SK-N-DZ (cell line): Measurements from ENCODE around the gene RAI2.

ENCODE experiments used
- DNase-seq: peaks from one replicate; pipeline ENCODE4 v3.0.0-alpha.2; 2015; ENCODE audit warnings: low spot score

Gene RAI2

DNA sequence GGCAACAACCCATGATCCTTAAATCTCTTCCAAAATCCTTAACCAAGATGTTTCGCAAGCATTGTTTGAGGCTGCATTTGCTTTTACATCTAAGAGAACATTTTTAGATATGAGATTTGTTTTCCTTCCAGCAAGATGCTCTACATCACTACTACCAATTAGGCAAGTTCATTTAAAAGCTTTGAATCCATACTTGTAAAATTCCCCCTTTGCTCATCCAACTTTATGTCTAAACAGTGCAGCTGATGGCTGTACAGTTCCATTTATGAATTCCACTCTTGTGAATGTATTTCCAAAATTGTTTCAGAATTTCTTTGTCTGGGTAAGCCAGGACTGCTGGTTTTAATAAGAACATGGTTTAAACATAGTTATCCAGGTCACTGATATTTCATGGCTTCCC lies 31.5 kb downstream of the RAI2 start:
- no peak for DNase-seq

DNA sequence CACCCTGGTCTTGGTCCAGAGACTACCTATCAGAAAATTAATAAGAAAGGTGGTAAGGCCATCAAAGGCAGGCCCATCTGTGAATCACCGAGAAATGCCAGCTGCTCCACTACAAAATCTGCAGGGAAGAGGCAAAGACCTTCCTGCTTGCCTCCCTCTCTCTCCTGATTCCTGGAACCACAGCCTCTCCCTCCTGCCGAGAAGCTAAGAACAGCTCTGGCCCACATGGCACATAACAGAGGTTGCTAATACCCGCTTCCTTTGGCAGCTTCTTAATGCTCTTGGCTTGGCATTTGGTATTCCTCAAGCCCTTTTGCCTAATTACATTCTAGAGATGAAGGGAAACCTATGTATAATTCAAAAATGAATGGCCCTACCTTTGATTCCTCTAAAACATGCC lies 32.9 kb downstream of the RAI2 start:
- no peak for DNase-seq

DNA sequence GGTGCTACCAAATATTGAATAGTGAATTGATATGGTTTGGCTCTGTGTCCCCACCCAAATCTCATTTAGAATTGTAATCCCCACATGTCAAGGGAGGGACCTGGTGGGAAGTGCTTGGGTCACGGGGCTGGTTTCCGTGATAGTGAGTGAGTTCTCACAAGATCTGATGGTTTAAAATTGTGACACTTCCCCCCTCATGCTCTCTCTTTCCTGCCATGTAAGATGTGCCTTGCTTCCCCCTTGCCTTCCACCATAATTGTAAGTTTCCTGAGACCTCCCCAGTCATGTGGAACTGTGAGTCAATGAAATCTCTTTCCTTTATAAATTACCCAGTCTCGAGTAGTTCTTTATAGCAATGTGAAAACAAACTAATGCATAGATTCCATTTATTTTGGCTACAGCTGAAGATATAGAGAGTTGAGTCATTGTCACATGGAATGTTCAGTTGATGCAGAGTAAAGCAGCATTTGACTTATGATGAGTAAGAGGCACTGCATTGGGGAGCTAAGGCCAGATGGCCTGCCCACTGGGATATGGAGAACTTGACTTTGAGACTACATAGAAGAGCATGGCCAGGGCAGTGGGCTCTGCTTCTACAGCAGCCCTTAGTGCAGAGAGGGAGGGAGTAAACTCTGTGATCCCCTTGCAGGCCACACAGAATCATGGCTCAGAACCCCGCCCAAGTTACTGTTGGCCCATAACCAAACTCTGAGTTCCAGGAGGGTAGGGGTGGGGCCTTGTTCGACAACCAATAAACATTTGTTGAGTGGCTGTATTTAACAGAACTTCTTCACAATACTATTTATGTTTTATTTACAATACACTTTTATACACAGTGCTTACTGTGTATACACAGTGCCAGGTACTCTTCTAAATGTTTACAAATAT lies 34.2 kb downstream of the RAI2 start:
- DNase-seq, result no peak

DNA sequence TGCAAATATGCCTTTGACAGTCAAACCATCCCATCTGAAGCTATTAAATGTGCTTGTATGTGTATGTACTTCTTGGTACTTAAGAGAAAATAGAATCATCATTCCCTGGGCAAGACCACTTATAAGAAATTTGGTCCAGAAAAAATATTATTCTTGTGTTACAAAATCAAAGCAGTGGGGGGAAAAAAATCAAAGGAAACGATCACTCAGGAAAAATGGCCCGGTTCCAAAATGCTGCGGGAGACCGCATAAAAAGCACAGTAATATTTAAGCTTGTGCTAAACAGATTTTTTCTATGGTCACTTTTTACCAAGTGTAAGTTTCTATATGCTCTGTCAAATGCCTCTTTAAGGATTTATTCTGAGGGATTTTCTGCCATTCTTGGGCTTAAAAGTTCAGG lies 36.1 kb downstream of the RAI2 start:
- DNase-seq, result no peak

DNA sequence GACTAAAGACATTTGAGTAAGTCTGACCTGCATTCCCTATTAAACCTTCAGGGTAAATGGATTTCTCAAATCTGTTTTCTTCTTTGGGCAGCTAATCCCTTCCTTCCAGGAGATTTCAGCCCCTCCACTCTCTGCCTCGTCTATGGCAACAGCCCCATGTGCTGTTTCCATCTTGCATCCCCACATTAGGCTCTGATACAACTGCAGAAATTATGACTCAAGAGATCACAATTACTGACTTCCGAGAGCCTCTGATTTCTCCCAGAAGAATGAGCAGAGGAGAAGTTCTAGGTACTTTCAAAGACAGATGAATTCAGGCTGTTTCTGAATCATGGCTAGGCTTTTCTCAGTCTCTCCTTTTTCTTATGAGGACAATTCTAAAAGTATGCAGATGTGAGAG lies 38.7 kb downstream of the RAI2 start:
- DNase-seq, result no peak

DNA sequence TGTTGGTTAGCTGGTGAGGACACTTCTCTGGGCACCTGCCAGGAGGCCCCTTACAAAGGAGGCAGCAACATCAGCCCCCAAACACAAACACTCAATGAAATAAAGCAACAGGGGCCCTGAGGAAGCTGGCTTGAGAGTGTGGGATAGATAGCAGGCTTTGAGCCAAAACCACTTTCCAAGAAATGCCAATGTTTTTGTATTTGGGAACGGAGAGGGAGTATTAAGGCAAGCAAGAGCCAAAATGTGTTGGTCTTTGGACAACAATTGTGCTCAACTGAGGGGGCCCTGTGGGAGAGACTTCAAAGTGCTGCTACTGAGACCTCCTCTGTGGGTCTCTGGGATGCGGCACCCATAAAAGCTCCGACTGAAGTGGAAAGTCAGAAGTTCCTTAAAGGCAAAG lies 41.0 kb downstream of the RAI2 start:
- no peak for DNase-seq

DNA sequence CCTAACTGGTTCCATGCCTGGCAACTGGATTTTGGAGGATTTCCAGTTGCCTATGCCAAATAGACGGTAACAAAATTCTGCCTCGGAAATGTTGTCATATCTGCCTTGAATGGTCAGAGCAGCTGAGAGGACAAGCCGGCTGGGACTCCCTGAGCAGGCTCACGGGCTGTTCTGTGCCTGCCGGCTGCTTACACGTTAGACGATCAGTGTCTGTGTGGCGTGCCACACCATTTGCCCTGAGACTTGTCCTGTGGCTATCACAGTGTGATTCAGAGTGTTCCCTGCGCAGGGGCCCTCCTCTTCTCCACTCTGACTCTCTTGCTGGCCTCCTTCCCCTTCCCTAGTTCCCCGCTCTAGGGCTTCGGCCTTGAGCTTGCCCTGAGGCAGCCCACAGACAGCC lies 42.4 kb downstream of the RAI2 start:
- no peak for DNase-seq

DNA sequence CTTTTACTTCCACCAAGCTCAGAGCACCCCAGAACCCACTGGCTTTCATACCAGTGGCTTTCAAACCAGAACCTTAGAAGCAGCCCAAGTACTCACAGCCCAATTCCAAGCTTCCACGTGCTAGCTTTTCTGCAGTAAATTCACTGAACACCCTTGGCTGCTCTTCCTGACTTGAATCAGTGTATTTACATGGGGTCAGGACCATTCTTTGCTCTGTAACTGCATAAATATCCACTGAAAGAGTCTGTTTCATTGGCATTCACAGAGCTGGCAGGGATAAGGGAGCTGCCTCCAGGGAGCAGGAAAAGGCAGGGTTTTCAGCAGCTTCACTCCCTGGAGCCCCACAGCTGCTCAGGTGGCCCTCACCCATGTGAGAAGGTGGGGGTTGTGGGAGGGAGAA lies 43.8 kb downstream of the RAI2 start:
- DNase-seq, result no peak

DNA sequence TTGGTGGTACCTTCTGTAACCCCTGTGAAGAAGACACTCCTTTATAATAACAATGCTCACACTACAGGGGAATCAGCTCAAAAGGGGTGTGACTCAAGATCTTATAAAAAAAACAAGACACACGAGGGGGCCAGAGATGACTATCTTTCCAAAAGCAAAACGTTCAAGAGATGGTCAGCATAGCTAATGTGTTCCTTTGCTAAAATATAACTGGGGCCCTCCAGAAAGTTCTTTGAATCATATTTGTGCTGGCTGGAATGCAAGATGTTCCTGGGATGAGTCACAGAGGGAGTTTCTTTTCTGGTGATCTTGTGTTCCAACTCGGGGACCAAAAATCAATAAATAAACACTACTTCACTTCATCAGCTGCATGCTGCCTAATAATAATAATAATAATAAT lies 46.5 kb downstream of the RAI2 start:
- no peak for DNase-seq

DNA sequence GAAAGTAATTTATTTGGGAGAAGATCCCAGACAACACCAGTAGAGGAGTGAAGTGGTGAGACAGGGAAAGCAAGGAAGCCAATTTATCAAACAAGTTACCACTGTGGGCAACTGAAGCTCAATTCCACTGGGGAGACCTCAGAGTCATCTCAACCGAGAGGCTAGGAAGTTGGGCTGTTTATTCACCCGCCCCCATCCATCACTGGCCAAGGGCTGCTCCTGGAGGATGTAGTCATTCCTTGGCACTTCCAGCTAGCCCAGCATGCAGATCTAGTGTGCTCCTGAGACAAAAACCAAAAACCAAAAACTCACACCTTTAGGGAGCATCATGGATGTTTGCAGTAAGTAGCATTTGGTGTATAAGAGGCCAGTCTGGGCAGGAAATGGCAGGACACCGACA lies 47.0 kb downstream of the RAI2 start:
- no peak for DNase-seq

DNA sequence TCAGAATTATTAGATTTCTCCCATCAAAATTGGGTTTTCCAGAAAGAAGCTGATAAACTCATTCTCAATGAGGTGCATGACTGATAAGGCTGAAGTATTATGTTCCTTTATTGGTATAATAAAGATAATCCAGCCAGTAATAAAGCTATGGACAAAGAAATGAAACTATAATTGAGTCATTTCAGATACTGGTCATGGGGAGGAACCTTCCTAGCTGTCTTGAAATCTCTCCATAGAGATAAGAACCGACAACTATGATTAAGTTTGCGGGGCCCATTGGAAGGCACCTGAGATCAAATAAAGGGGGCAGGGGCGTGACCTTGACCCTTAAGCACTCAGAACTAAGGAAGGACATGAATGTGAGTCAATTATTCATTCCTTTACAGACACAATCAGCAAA lies 47.8 kb downstream of the RAI2 start:
- no peak for DNase-seq

DNA sequence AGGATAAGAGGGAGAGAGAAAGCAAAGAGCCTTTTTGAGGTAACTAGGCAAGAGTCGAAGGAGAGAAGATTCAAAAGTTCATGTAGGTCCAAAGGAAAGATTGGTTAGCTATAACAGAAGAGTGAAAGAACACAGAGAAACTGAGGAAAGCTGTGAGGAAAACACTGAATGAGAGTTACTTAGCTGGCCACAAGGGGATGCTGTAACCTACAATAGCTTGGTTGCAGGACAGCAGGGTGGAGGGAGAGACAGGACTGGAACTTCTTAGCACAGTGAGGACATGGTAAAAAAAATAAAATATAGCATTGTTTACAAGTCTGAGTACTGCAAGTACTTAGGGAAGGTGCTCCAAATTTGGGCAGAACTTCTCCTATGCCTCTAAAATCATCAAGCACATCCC lies 48.3 kb downstream of the RAI2 start:
- DNase-seq, result no peak

DNA sequence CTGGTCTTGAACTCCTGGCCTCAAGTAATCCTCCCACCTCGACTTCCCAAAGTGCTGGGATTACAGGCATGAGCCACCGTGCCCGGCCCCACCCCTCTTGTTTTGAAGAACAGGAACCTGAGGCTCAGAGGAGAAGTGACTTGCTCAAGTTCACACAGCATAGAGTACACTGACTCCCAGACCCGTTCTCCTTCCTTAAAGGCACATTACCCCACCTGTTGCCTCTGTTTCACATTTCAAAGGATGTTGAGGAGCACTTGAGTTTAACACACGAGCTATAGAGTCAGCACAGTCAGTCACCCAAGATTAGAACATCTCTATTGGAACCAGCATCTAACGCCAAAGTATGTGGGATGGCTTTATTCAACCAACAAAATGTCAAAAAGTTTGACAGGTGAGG lies 51.1 kb downstream of the RAI2 start:
- DNase-seq, result no peak

DNA sequence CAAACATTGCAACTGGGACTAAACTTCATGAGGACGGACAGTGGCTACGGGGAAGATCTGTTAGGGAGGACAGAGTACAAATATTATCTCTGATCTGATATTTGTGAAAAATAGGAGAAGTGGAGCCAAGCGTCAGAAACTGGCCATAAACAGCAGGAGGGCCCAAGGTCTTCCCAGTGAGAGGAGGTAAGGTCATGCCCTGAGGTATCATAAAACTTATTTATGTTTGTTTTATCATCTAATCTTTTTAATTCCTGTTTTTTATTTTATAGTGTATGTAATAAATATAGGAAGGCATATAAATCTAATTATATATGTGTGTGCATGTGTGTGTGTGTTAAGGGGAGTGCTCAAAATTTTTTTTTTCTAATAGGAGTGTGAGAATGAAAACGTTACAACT lies 51.8 kb downstream of the RAI2 start:
- no peak for DNase-seq

DNA sequence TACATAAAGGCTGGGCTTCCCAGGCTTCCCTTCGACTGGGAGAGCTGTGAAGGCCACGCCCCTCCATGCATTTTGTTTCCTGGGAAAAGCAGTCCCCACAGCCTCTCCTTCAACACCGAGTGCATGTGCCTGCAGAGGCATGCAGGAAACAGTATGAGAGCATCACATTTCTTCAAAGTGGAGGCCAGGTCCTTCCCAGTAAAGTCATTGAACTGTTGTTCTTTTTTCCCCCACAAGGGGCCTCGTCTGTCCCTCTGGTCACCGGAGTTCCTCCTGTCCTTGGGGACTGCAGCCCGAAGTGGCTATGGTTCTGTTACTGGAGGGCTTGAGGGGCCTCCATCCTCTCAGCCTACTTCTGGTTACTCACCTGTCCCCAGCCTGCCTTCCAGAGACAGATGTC lies 56.0 kb downstream of the RAI2 start:
- peak; percentile 6 for DNase-seq

DNA sequence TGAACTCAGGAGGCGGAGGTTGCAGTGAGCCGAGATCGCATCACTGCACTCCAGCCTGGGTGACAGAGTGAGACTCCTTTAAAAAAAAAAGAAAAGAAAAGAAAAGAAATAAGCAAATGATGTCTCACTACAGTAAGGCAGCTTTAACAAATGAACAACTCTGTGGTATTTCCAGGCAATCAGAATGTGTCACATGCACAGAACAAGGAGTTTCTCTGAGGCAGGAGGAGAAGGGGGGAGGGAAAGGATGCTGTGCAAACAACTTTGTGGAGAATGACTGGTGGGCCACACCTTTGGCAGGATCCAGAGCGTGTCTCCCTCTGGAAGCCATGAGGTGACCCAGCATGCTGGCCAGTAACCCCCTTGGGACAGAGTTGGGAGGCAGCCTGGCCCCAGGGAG lies 57.6 kb downstream of the RAI2 start:
- DNase-seq, result no peak

DNA sequence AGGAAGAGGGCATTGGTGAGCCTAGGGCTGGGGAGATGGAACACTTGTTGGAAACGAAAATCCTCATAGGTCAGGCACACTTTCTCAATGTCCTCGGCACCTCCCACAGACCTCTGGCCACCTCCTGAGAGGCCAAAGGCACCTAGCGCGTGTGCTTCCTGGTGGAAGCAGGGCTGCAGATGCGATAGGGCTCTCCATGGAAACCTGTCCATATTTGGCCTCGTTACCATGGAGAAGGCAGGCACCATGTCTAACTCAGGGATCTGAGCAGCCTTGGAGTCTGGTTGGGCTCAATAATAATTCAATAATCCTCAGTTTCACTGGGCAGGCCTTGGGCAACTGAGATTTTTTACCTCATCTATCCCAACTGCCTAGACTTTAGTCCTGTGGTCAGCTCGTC lies 58.3 kb downstream of the RAI2 start:
- DNase-seq, result peak; percentile 70

DNA sequence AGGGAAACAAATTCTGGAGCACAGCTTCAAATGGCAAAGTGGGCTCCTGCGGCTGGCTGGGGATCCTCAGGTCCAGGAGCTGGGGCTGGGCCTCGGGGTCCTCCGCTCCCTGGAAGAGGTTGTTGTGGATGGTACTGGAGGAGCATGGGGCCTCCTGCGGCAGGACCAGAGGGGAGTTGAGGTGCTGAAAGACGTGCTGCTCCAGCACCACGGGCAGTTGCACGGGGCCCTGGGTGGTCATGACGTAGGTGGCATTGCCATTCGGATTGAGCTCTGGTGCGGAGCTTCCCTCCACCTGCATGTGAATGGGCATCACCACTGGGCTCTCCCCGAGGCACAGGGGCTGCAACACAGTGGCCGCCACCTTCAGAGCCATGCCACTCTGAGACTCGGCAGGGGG lies 59.7 kb downstream of the RAI2 start:
- DNase-seq, result no peak

DNA sequence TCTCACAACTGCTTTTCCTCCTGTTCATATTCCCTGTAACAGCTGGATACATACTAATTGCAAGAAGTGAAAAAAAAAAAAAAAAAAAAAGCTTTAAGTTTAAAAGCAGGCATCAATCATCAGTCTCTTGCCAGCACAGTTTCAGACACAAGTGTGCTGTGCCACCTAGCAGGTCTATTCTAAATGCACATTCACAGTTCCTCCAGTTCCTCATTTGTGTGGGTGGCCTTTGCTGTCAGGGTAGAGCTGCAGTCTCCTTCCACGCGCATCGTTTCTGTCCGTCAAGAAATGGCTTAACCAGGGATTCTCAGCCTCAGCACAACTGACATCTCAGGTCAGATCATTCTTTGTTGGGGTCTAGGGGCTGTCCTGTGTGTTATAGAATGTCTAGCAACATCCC lies 62.2 kb downstream of the RAI2 start:
- DNase-seq, result no peak

DNA sequence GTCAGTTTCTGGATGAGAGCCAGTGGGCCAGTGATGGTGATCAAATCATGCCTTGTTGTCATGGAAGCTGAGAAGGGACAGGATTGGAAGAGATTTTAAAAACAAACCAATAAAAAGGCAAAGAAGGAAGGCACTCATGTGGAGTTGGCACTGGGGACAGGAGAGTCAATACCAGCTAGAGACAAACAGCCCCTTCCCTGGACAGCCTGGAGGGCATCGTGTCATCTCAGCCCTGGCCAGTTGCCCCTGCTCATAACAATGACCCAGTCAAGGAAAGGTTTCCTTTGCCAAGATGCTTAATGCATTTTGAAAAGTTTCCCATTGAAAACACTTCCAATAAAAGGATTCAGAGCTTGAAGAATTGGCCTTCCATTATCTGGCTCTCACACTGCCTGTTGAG lies 68.3 kb downstream of the RAI2 start:
- no peak for DNase-seq

DNA sequence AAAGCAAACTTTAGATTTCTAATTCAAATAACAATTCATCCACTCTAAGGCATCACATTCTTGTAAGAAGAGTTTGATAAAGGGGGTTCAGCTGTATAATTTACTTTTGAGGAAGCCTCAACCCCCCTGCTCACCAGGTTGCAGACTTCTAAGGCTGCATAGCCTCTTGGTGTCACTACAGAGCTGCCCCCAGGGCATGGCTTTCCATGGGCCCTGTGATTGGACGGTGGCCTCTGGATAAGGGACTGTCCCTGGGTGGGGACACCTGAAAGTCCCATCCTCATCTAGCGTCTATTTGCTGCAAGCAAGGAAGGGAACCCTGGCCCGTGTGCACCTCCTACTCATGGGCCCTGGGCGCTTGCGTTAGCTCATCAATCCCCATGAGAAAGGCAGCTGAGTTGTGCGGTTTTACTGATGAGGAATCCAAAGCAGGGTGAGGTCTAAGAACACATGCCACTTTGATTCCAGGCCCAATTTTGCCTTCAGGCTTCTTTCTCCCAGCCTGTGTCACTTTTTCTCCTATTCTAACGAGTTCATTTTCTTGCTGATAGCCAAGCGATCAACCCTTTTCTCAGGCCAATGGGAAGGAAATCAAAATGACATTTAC lies 72.0 kb downstream of the RAI2 start:
- DNase-seq, result no peak

DNA sequence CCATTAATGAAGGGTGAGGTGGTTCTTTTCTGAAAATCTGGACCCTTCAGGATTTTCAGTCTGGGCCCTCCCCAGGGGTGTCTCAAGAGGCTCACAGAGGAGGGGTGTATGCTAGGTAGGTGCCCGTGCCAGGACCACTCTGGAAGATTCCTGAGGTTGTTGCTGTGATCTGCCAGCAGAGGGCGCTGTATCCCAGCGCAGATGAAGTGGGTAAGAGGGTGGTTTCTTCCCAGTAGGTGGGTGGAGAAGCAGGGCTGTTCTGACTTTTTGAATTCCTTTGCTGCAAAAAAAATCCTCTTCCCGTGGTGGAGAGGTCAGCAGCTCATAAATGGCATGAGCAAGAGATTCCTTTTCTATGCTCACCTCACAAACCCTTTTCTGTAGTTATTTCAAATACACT lies 72.7 kb downstream of the RAI2 start:
- DNase-seq, result peak; percentile 33

DNA sequence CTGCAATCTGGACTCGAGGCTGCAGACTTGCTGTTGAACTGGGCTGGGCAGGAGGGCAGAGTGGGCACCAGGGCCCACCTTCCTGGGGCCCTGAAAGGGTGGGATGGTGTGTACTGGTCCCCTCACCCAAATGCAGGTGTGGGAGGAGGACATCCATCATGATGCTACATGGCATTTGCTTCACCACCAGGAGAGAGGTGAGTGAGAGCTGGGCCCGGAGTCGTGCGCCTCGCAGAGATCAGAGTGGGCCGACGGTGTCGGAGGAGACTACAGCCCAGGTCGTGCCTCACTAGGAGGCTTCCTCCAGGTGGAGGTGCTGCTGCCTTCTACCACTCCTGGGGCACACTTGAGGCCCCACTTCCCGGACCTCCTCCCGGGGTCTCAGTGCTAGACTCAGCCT lies 73.5 kb downstream of the RAI2 start:
- no peak for DNase-seq
